Renal cortical epithelial cell (primary cell): Measurements from ENCODE around the gene AHSG. TPM values are rescaled to one million over a fixed set of nuclear protein-coding genes. Genes with fewer than 3 reads are reported as not detected.
A peak's percentile ranks its signal among the peaks of the same experiment; 100 is the strongest.

Experiments used
- DNase-seq: peaks from one replicate; pipeline ENCODE4 v3.0.0-alpha.2; 2011; ENCODE audit warnings: low read depth
- total RNA-seq: library from RNA; depleted of rRNA; stranded (reverse); fragments of >200 nt; gene quantifications from 2 replicates; pipeline ENCODE4 v1.2.3, GENCODE V29; 2014

Gene AHSG
- total RNA-seq, 1 donor from 2014 or later, result not detected

GRCh38 chr3:186593862-186594261 is 19.0 kb upstream of the AHSG start:
- DNase-seq, result no peak

- DNase-seq, result no peak
These were observed 18.2 kb upstream of the AHSG start for GRCh38 chr3:186594591-186595113.

GRCh38 chr3:186596568-186597287 is 16.1 kb upstream of the AHSG start:
- DNase-seq, result peak; percentile 64

- DNase-seq, result peak; percentile 94
These were observed 14.6 kb upstream of the AHSG start for GRCh38 chr3:186598108-186598784.

- no peak for DNase-seq
These were observed 14.1 kb upstream of the AHSG start for GRCh38 chr3:186598794-186599141.

- peak; percentile 47 for DNase-seq
These were observed 13.6 kb upstream of the AHSG start for GRCh38 chr3:186599142-186599784.

GRCh38 chr3:186599785-186600166 is 13.1 kb upstream of the AHSG start:
- DNase-seq, result no peak

- DNase-seq, result no peak
These were observed 12.0 kb upstream of the AHSG start for GRCh38 chr3:186600896-186601295.

- no peak for DNase-seq
These were observed 9.7 kb upstream of the AHSG start for GRCh38 chr3:186603159-186603558.

- DNase-seq, result peak; percentile 45
These were observed 7.8 kb upstream of the AHSG start for GRCh38 chr3:186605078-186605477.

- DNase-seq, result peak; percentile 45
These were observed 7.0 kb upstream of the AHSG start for GRCh38 chr3:186605561-186606545.

GRCh38 chr3:186608624-186609215 is 4.1 kb upstream of the AHSG start:
- DNase-seq, result no peak

GRCh38 chr3:186609247-186609868 is 3.5 kb upstream of the AHSG start:
- peak; percentile 51 for DNase-seq

GRCh38 chr3:186612065-186612464 is 795 bp upstream of the AHSG start:
- no peak for DNase-seq

GRCh38 chr3:186613637-186614265 is 891 bp downstream of the AHSG start:
- DNase-seq, result no peak

GRCh38 chr3:186614266-186614596 is 1.4 kb downstream of the AHSG start:
- no peak for DNase-seq

GRCh38 chr3:186614597-186615483 is 2.0 kb downstream of the AHSG start:
- DNase-seq, result peak; percentile 62

- DNase-seq, result no peak
These were observed 3.4 kb downstream of the AHSG start for GRCh38 chr3:186616299-186616617.
